Posterior cingulate gyrus (tissue), 11 donors: ENCODE data around the gene UROS.

ENCODE experiments used
- DNase-seq, 10 donors: peaks; one replicate each; pipeline versions ENCODE4 v3.0.0 to v3.0.0-alpha.2; 2020 to 2021; ENCODE audit warnings: mixed read lengths in 3 of 10
- intact Hi-C: fragments of 100-400 bp; cut with DNase I; formaldehyde crosslinking; loops from one replicate; pipeline ENCODE4 v1.15.1; 2023

The UROS gene

GRCh38 chr10:125770844-125771243, 52.2 kb downstream of the UROS start:
- DNase-seq: peak in 1 of 10 donors; percentile 32
- intact Hi-C loops: no loop called here

GRCh38 chr10:125769175-125769574, 53.9 kb downstream of the UROS start:
- intact Hi-C loops: no loop called here
- peak in 2 of 10 donors; percentile 57 to 67 for DNase-seq

GRCh38 chr10:125768219-125768855, 54.7 kb downstream of the UROS start:
- intact Hi-C loops: no loop called here
- peak in 1 of 10 donors; percentile 22 for DNase-seq

- no peak for DNase-seq
- intact Hi-C loops: no loop called here
These were observed 56.5 kb downstream of the UROS start for GRCh38 chr10:125766511-125766910.

GRCh38 chr10:125765835-125766234, 57.2 kb downstream of the UROS start:
- peak in 1 of 10 donors; percentile 58 for DNase-seq
- intact Hi-C loops: no loop called here

- intact Hi-C loops: no loop called here
- DNase-seq: peak in 1 of 10 donors; percentile 53
These were observed 60.1 kb downstream of the UROS start for GRCh38 chr10:125762692-125763648.

GRCh38 chr10:125761961-125762360, 61.1 kb downstream of the UROS start:
- DNase-seq: no peak
- intact Hi-C loops: no loop called here

- DNase-seq: no peak
- intact Hi-C loops: no loop called here
These were observed 65.3 kb downstream of the UROS start for GRCh38 chr10:125757742-125758141.

- intact Hi-C loops: no loop called here
- no peak for DNase-seq
These were observed 66.1 kb downstream of the UROS start for GRCh38 chr10:125756853-125757487.

- no peak for DNase-seq
- intact Hi-C loops: no loop called here
These were observed 66.9 kb downstream of the UROS start for GRCh38 chr10:125756196-125756595.

GRCh38 chr10:125747417-125747816, 75.6 kb downstream of the UROS start:
- intact Hi-C loops: no loop called here
- no peak for DNase-seq

GRCh38 chr10:125744909-125745308, 78.1 kb downstream of the UROS start:
- intact Hi-C loops: no loop called here
- DNase-seq: no peak

GRCh38 chr10:125742465-125742864, 80.6 kb downstream of the UROS start:
- intact Hi-C loops: no loop called here
- DNase-seq: no peak

GRCh38 chr10:125739994-125740679, 82.9 kb downstream of the UROS start:
- intact Hi-C loops: no loop called here
- DNase-seq: no peak
